H9 (cell line): ENCODE results near the gene SLC35F2. TPM values are rescaled to one million over a fixed set of nuclear protein-coding genes. Genes with fewer than 3 reads are reported as not detected.

Experiments used
- DNase-seq: peaks from one replicate; pipeline ENCODE4 v3.0.0-alpha.2; 2017
- H2AFZ ChIP-seq: one replicate; pipeline ENCODE4 v1.6.1; 2013; ENCODE audit warnings: mild to moderate bottlenecking, low read length, control low read depth, moderate library complexity
- H2AK5ac ChIP-seq: 2 replicates; pipeline ENCODE4 v1.6.1; 2013; ENCODE audit warnings: low read length, control low read depth, mixed read lengths; ENCODE audit not compliant: insufficient read length
- H2BK120ac ChIP-seq: one replicate; pipeline ENCODE4 v1.6.1; 2013; ENCODE audit warnings: low read depth, mild to moderate bottlenecking, low read length, control low read depth, inconsistent platforms; ENCODE audit not compliant: poor library complexity, severe bottlenecking
- H2BK12ac ChIP-seq: 2 replicates; pipeline ENCODE4 v1.6.1; 2013; ENCODE audit warnings: low read length, control low read depth, mixed read lengths, low read depth; ENCODE audit not compliant: insufficient read length
- H2BK15ac ChIP-seq: 2 replicates; pipeline ENCODE4 v1.6.1; 2013; ENCODE audit warnings: low read depth, low read length, control low read depth
- H2BK20ac ChIP-seq: one replicate; pipeline ENCODE4 v1.6.1; 2013; ENCODE audit warnings: low read depth, mild to moderate bottlenecking, low read length, control low read depth, inconsistent platforms; ENCODE audit not compliant: poor library complexity, severe bottlenecking
- H2BK5ac ChIP-seq: 2 replicates; pipeline ENCODE4 v1.6.1; 2013; ENCODE audit warnings: low read length, control low read depth, mixed read lengths; ENCODE audit not compliant: insufficient read length
- H3K14ac ChIP-seq: 2 replicates; pipeline ENCODE4 v1.6.1; 2013; ENCODE audit warnings: low read length, control low read depth; ENCODE audit not compliant: insufficient read depth
- H3K18ac ChIP-seq: 2 replicates; pipeline ENCODE4 v1.6.1; 2013; ENCODE audit warnings: low read depth, mild to moderate bottlenecking, mixed read lengths, low read length, control low read depth; ENCODE audit not compliant: insufficient read length
- H3K23ac ChIP-seq: 2 replicates; pipeline ENCODE4 v1.6.1; 2013; ENCODE audit warnings: low read length, control low read depth, mixed read lengths, low read depth; ENCODE audit not compliant: insufficient read length
- H3K23me2 ChIP-seq: 2 replicates; pipeline ENCODE4 v1.6.1; 2013; ENCODE audit warnings: low read depth, mild to moderate bottlenecking, mixed read lengths, low read length, control low read depth; ENCODE audit not compliant: insufficient read length, poor library complexity, severe bottlenecking
- H3K27ac ChIP-seq: 2 replicates; pipeline ENCODE4 v1.5.1; 2013; ENCODE audit warnings: low read length, control low read depth, mixed read lengths, low read depth; ENCODE audit not compliant: insufficient read length
- H3K27me3 ChIP-seq: 2 replicates; pipeline ENCODE4 v1.6.1; 2013; ENCODE audit warnings: low read length, control low read depth, inconsistent platforms; ENCODE audit not compliant: insufficient read depth
- H3K4ac ChIP-seq: 2 replicates; pipeline ENCODE4 v1.6.1; 2013; ENCODE audit warnings: low read depth, mild to moderate bottlenecking, control low read depth, inconsistent platforms, low read length, moderate library complexity
- H3K4me1 ChIP-seq: 2 replicates; pipeline ENCODE4 v1.6.1; 2013; ENCODE audit warnings: low read length, control low read depth, inconsistent platforms; ENCODE audit not compliant: insufficient read depth
- H3K4me2 ChIP-seq: 2 replicates; pipeline ENCODE4 v1.6.1; 2013; ENCODE audit warnings: low read length, control low read depth, mixed read lengths; ENCODE audit not compliant: insufficient read length, insufficient read depth
- H3K56ac ChIP-seq: 2 replicates; pipeline ENCODE4 v1.6.1; 2013; ENCODE audit warnings: low read depth, mild to moderate bottlenecking, mixed read lengths, low read length, control low read depth; ENCODE audit not compliant: insufficient read length
- H3K79me1 ChIP-seq: 2 replicates; pipeline ENCODE4 v1.6.1; 2013; ENCODE audit warnings: low read depth, mild to moderate bottlenecking, moderate library complexity, low read length, control low read depth, inconsistent platforms; ENCODE audit not compliant: insufficient read depth, poor library complexity, severe bottlenecking
- H3K79me2 ChIP-seq: 2 replicates; pipeline ENCODE4 v1.6.1; 2013; ENCODE audit warnings: low read length, control low read depth, inconsistent platforms; ENCODE audit not compliant: insufficient read depth
- H3K9ac ChIP-seq: 2 replicates; pipeline ENCODE4 v1.6.1; 2013; ENCODE audit warnings: low read length, control low read depth, mixed read lengths; ENCODE audit not compliant: insufficient read length; ENCODE audit errors: extremely low read depth
- H3K9me3 ChIP-seq: one replicate; pipeline ENCODE4 v1.6.1; 2013; ENCODE audit warnings: low read depth, low read length, inconsistent platforms; ENCODE audit not compliant: control insufficient read depth
- H3T11ph ChIP-seq: one replicate; pipeline ENCODE4 v1.6.1; 2013; ENCODE audit warnings: mild to moderate bottlenecking, low read length, control low read depth, inconsistent platforms
- H4K20me1 ChIP-seq: one replicate; pipeline ENCODE4 v1.6.1; 2013; ENCODE audit not compliant: control insufficient read depth, insufficient read length, insufficient read depth
- H4K5ac ChIP-seq: 2 replicates; pipeline ENCODE4 v1.6.1; 2013; ENCODE audit warnings: low read depth, mild to moderate bottlenecking, mixed read lengths, low read length, control low read depth; ENCODE audit not compliant: insufficient read length
- H4K8ac ChIP-seq: replicated peaks from 2 replicates; pipeline ENCODE4 v1.6.1; 2013; ENCODE audit warnings: low read length, control low read depth, mixed read lengths, low read depth; ENCODE audit not compliant: insufficient read length
- H4K91ac ChIP-seq: 2 replicates; pipeline ENCODE4 v1.6.1; 2013; ENCODE audit warnings: low read depth, mild to moderate bottlenecking, moderate library complexity, mixed read lengths, low read length, control low read depth; ENCODE audit not compliant: insufficient read length
- H3K27ac Mint-ChIP-seq, 3 experiments: 2 replicates in 2 of 3; 3 replicates in 1 of 3; pipeline ENCODE4 v1.8.0; 2020 to 2021; ENCODE audit warnings: mixed read lengths in 3 of 3, mild to moderate bottlenecking in 1 of 3, moderate library complexity in 1 of 3
- H3K27me3 Mint-ChIP-seq: 2 replicates; pipeline ENCODE4 v1.8.0; 2021; ENCODE audit warnings: low read depth, mild to moderate bottlenecking, moderate library complexity, mixed read lengths
- H3K36me3 Mint-ChIP-seq, 3 experiments: 2 replicates in 2 of 3; 3 replicates in 1 of 3; pipeline ENCODE4 v1.8.0; 2020 to 2021; ENCODE audit warnings: low read depth in 3 of 3, mixed read lengths in 3 of 3; ENCODE audit not compliant: insufficient read depth in 1 of 3
- H3K4me1 Mint-ChIP-seq, 2 experiments: 2 replicates each; pipeline ENCODE4 v1.8.0; 2020; ENCODE audit warnings: mixed read lengths in 2 of 2
- H3K4me3 Mint-ChIP-seq, 2 experiments: 2 replicates in 1 of 2; 3 replicates in 1 of 2; pipeline ENCODE4 v1.8.0; 2020 to 2021; ENCODE audit warnings: mild to moderate bottlenecking in 2 of 2, mixed read lengths in 2 of 2, moderate library complexity in 1 of 2
- H3K9me3 Mint-ChIP-seq, 2 experiments: 2 replicates in 1 of 2; 3 replicates in 1 of 2; pipeline ENCODE4 v1.8.0; 2020; ENCODE audit warnings: mild to moderate bottlenecking in 2 of 2, mixed read lengths in 2 of 2, moderate library complexity in 1 of 2
- CTCF ChIP-seq: fragments of 200-600 bp; sonication (generic); conservative IDR thresholded peaks from 3 replicates; pipeline ENCODE4 v1.8.0; 2021; ENCODE audit warnings: antibody characterized with exemption, mild to moderate bottlenecking
- WGBS: extraction: QIAGEN DNeasy Blood & Tissue Kit; methylation state at CpG from one replicate; pipeline ENCODE4 v1.1.7; 2013; ENCODE audit warnings: missing lambda C conversion rate, low lambda C conversion rate, mixed read lengths; ENCODE audit not compliant: insufficient read length; ENCODE audit errors: extremely low coverage; 5-methylcytosine and 5-hydroxymethylcytosine counted together
- total RNA-seq: library from RNA; stranded (reverse); gene quantifications from 2 replicates; pipeline ENCODE4 v1.2.1, GENCODE V29; 2021

The SLC35F2 gene
- total RNA-seq, 1 experiment from 2014 or later = 24.0 TPM

GRCh38 chr11:107799218-107799859, 59.2 kb downstream of the SLC35F2 start:
- H3K4me2 ChIP-seq = no peak overlapping the region
- H2AK5ac ChIP-seq = no peak overlapping the region
- H3K79me1 ChIP-seq = no peaks in the 10 kb centered on the region
- H3K36me3 Mint-ChIP-seq = peaks cover 9 to 29% (median 26%) of the 10 kb centered on the region in 3 experiments; a peak in 5 of 7 replicates
- H3K56ac ChIP-seq = no peak overlapping the region
- H3K79me2 ChIP-seq = no peaks in the 10 kb centered on the region
- H3K27ac ChIP-seq = no peak overlapping the region
- H3K14ac ChIP-seq = no peak overlapping the region
- H3K9ac ChIP-seq = no peak overlapping the region
- no peak overlapping the region for H3K23ac ChIP-seq
- H3T11ph ChIP-seq = no peak overlapping the region
- H2BK120ac ChIP-seq = no peak overlapping the region
- no peaks in the 10 kb centered on the region for H3K4me1 ChIP-seq
- H3K27me3 ChIP-seq = peaks cover 2% of the 10 kb centered on the region; the same call in 1 of the 2 replicates
- no peak overlapping the region for H2BK20ac ChIP-seq
- WGBS = no CpG with 5 or more reads among the region's 12 CpGs
- no peak overlapping the region for H2BK15ac ChIP-seq
- no peak overlapping the region for H2AFZ ChIP-seq
- H4K5ac ChIP-seq = no peak overlapping the region
- peak; percentile 61 for DNase-seq
- no peak overlapping the region for H3K4ac ChIP-seq
- no peaks in the 10 kb centered on the region for H3K27me3 Mint-ChIP-seq
- peaks cover 3 to 6% of the 10 kb centered on the region in 2 experiments; a peak in 2 of 4 replicates for H3K4me1 Mint-ChIP-seq
- H4K91ac ChIP-seq = no peak overlapping the region
- no peak overlapping the region for H3K18ac ChIP-seq
- H4K8ac ChIP-seq = no peak overlapping the region
- H3K27ac Mint-ChIP-seq = no peak overlapping the region; a peak in 1 of 7 replicates
- no peaks in the 10 kb centered on the region for H4K20me1 ChIP-seq
- no peaks in the 10 kb centered on the region for H3K9me3 Mint-ChIP-seq
- H3K4me3 Mint-ChIP-seq = no peak overlapping the region
- no peak overlapping the region for H2BK12ac ChIP-seq
- H3K23me2 ChIP-seq = no peaks in the 10 kb centered on the region
- no peaks in the 10 kb centered on the region for H3K9me3 ChIP-seq
- TF ChIP-seq CTCF = peak; percentile 90
- no peak overlapping the region for H2BK5ac ChIP-seq
